ENCODE data around the gene WDPCP. TPM values are rescaled to one million over a fixed set of nuclear protein-coding genes. Genes with fewer than 3 reads are reported as not detected.

WDPCP gene
- total RNA-seq, 1 donor from 2014 or later = 12.3 TPM

DNA sequence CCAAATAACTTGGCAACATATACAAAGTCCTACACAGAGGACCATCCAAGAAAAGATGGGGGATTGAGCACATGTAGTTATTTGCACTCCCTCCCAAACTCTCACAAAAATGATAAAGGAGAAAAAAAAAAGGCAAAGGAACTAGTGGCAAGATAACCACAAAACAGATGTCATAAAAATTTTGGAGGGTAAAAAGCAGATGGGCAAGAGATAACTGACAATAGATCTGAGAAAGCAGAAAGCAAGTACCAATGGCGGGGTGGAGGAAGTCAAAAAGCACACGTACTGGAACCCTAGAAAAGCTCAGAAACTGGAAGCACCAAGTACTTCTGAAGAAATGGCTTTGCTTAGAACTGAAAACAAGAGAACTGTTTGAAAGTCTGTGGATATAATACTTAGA is 82.0 kb downstream of the WDPCP start:
- Histone ChIP-seq H3K4me1 (no peaks in the 10 kb centered on the region), H3K27ac (no peak overlapping the region), H3K4me3 (no peak overlapping the region), H3K9me3 (peaks cover 6% of the 10 kb centered on the region), H3K36me3 (no peaks in the 10 kb centered on the region), H3K27me3 (ENCODE audit: low read depth) (no peaks in the 10 kb centered on the region)
- ATAC-seq (no peak), DNase-seq (no peak)
- TF ChIP-seq, protein P1, sequence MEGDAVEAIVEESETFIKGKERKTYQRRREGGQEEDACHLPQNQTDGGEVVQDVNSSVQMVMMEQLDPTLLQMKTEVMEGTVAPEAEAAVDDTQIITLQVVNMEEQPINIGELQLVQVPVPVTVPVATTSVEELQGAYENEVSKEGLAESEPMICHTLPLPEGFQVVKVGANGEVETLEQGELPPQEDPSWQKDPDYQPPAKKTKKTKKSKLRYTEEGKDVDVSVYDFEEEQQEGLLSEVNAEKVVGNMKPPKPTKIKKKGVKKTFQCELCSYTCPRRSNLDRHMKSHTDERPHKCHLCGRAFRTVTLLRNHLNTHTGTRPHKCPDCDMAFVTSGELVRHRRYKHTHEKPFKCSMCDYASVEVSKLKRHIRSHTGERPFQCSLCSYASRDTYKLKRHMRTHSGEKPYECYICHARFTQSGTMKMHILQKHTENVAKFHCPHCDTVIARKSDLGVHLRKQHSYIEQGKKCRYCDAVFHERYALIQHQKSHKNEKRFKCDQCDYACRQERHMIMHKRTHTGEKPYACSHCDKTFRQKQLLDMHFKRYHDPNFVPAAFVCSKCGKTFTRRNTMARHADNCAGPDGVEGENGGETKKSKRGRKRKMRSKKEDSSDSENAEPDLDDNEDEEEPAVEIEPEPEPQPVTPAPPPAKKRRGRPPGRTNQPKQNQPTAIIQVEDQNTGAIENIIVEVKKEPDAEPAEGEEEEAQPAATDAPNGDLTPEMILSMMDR (IDR thresholded peaks at IDR 0.05) = no peak
- intact Hi-C loops (cut with DNase I) = no loop called here

DNA sequence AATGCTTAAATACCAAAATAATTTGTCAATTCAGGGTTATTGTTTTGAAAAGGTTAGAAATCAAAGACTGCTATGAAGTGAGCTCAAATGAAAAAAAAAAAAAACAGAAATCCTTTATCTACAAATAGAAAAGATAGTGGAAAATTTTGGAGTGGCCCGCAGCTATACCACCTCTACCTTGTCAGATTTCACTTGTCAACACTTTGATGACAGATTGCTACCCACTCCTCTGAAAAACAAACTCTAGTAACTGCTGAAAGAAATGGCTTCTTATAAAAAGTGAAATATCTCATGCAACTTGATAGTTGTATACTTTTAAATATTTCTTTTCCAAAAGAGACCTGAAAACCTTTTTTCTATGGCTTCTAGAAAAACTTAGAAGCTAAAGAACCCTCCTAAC is 84.5 kb downstream of the WDPCP start:
- intact Hi-C loops (cut with DNase I) = no loop called here
- Histone ChIP-seq H3K27me3 (ENCODE audit: low read depth) (no peaks in the 10 kb centered on the region), H3K36me3 (no peaks in the 10 kb centered on the region), H3K4me1 (no peaks in the 10 kb centered on the region), H3K4me3 (no peak overlapping the region), H3K27ac (no peak overlapping the region), H3K9me3 (no peaks in the 10 kb centered on the region)
- DNase-seq = no peak
- TF ChIP-seq, protein P1 (IDR thresholded peaks at IDR 0.05) = no peak
- no peak for ATAC-seq

GRCh38 chr2:63500398-63500797 is 87.9 kb downstream of the WDPCP start:
- DNase-seq (no peak), ATAC-seq (no peak)
- no peaks in the 10 kb centered on the region for H3K9me3 ChIP-seq
- no peaks in the 10 kb centered on the region for H3K4me1 ChIP-seq
- H3K27me3 ChIP-seq (ENCODE audit: low read depth) = no peaks in the 10 kb centered on the region
- TF ChIP-seq, protein P1 (IDR thresholded peaks at IDR 0.05) = no peak
- intact Hi-C loops (cut with DNase I) = no loop called here
- no peak overlapping the region for H3K27ac ChIP-seq
- H3K4me3 ChIP-seq = no peak overlapping the region
- H3K36me3 ChIP-seq = no peaks in the 10 kb centered on the region

DNA sequence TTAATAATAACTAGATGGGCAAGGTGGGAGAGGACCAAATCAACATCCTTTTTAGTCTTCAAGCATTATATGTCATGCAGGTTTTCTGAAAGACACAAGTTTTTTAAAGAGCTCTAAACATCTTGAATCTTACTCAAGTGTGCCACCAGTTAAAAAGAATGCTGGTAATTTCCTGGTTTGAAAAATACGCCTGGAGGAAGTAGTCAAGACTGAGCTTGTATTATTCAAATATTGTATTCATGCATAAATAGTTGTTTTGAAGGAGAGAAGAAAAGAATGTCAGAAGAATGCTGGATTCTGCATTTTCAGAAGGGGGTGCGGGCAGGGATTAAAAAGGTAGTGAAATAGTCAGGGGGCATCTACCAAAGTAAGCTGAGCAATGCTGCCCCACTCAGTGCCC is 90.7 kb downstream of the WDPCP start:
- intact Hi-C loops (cut with DNase I) = no loop called here
- H3K4me1 ChIP-seq = no peaks in the 10 kb centered on the region
- no peaks in the 10 kb centered on the region for H3K27me3 ChIP-seq (ENCODE audit: low read depth)
- H3K27ac ChIP-seq = no peak overlapping the region
- no peaks in the 10 kb centered on the region for H3K36me3 ChIP-seq
- H3K9me3 ChIP-seq = no peaks in the 10 kb centered on the region
- no peak overlapping the region for H3K4me3 ChIP-seq
- TF ChIP-seq, protein P1 (IDR thresholded peaks at IDR 0.05) = no peak
- ATAC-seq (no peak), DNase-seq (no peak)

GRCh38 chr2:63494968-63495367 is 93.3 kb downstream of the WDPCP start:
- no peak overlapping the region for H3K27ac ChIP-seq
- no peak for ATAC-seq
- no peaks in the 10 kb centered on the region for H3K36me3 ChIP-seq
- H3K4me3 ChIP-seq = no peak overlapping the region
- no peaks in the 10 kb centered on the region for H3K27me3 ChIP-seq (ENCODE audit: low read depth)
- H3K4me1 ChIP-seq = no peaks in the 10 kb centered on the region
- intact Hi-C loops (cut with DNase I) = no loop called here
- no peaks in the 10 kb centered on the region for H3K9me3 ChIP-seq
- no peak for DNase-seq
- TF ChIP-seq, protein P1 (IDR thresholded peaks at IDR 0.05) = no peak

- TF ChIP-seq, protein P1 (IDR thresholded peaks at IDR 0.05) = no peak
- no peaks in the 10 kb centered on the region for H3K27me3 ChIP-seq (ENCODE audit: low read depth)
- DNase-seq (no peak), ATAC-seq (no peak)
- intact Hi-C loops (cut with DNase I) = no loop called here
- H3K4me3 ChIP-seq = no peak overlapping the region
- H3K9me3 ChIP-seq = no peaks in the 10 kb centered on the region
- H3K36me3 ChIP-seq = no peaks in the 10 kb centered on the region
- no peaks in the 10 kb centered on the region for H3K4me1 ChIP-seq
- H3K27ac ChIP-seq = no peak overlapping the region
Observed at GRCh38 chr2:63494100-63494499, 94.2 kb downstream of the WDPCP start.
